Dermis blood vessel endothelial cell (primary cell): ENCODE results near the gene ASMTL. TPM values are rescaled to one million over a fixed set of nuclear protein-coding genes. Genes with fewer than 3 reads are reported as not detected.
A peak's percentile ranks its signal among the peaks of the same experiment; 100 is the strongest.
"Not testable (repeated sequence)": the region's sequence is repeated elsewhere in the genome, so short reads cannot be mapped to it uniquely, and the experiment has no call there.

ENCODE experiments used
- DNase-seq: peaks from one replicate; pipeline ENCODE4 v3.0.0; 2010
- total RNA-seq: library from RNA; depleted of rRNA; stranded (reverse); fragments of >200 nt; gene quantifications from 2 replicates; pipeline ENCODE4 v1.2.3, GENCODE V29; 2014

The ASMTL gene
- total RNA-seq, 1 donor from 2014 or later, result 9.7 TPM

- peak; percentile 90 for DNase-seq
Observed at GRCh38 chrX:1481636-1482529, 29.2 kb upstream of the ASMTL start.

DNA sequence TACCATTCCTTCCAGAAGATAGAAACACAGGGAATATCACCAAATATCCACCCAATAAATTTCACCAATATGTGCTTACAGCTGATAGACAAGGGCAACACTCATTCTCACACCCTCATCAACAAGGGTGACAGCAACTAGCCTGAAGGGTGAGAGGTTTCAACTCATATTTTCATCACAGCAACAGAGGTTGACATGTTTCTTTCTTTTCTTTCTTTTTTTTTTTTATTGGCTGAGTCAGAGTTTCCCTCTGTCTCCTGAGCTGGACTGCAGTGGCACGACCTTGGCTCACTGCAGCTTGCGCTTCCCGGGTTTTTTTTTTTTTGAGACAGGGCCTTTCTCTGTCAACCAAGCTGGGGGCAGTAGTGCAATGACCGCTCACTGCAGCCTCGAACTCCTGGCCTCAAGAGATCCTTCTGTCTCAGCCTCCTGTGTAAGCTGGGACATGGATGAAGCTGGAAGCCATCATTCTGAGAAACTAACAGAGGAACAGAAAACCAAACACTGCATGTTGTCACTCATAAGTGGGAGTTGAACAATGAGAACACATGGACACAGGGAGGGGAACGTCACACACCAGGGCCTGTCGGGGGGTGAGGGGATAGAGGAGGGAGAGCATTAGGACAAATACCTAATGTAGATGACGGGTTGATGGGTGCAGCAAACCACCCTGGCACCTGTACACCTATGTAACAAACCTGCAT is 27.5 kb upstream of the ASMTL start:
- DNase-seq, result peak; percentile 58

GRCh38 chrX:1477801-1478458 is 25.2 kb upstream of the ASMTL start:
- no peak for DNase-seq

DNA sequence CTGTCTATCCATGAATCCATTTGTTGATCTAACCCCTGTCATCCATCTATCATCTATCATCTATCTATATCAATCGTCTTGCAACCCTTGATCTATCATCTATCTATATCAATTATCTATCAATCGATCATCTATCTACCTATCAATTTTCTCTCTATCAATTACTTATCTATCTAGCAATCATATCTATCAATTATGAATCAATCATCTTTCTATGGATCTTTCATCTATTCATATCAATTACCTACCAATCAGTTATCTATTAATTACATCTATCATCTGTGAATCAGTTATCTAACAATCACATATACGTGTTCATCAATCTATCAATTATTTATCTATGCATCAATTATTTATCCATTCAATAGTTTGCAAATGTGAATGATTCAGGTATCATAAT is 24.5 kb upstream of the ASMTL start:
- DNase-seq, result no peak

GRCh38 chrX:1476682-1477081 is 24.0 kb upstream of the ASMTL start:
- no peak for DNase-seq

- DNase-seq, result no peak
Observed at GRCh38 chrX:1475881-1476280, 23.2 kb upstream of the ASMTL start.

- no peak for DNase-seq
Observed at GRCh38 chrX:1475481-1475880, 22.8 kb upstream of the ASMTL start.

DNA sequence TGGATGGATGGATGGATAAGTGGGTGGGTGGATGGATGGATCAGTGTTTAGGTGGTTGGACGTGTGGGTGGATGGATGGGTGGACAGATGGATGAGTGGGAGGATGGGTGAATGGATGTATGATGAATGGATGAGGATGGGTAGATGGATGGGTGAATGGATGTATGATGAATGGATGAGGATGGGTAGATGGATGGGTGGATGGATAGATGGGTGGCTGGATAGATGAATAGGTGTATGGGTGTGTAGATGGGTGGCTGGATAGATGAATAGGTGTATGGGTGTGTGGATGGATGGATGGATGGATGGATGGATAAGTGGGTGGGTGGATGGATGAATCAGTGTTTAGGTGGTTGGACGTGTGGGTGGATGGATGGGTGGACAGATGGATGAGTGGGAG is 21.9 kb upstream of the ASMTL start:
- DNase-seq, result not testable (repeated sequence)

DNA sequence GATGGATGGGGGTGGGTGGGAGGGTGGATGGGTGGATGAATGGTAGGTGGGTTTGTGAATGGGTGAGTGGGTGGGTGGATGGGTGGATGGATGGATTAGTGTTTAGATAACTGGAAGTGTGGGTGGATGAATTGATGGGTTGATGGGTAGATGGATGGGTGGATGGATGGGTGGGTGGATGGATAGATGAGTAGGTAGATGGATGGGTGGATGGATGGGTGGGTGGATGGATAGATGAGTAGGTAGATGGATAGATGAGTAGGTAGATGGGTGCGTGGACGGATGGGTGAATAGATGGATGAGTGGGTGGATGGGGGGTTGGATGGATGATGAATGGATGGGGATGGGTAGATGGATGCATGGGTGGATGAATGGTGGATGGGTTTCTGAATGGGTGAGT is 20.3 kb upstream of the ASMTL start:
- DNase-seq, result no peak

- DNase-seq, result no peak
Observed at GRCh38 chrX:1468250-1468772, 15.6 kb upstream of the ASMTL start.

DNA sequence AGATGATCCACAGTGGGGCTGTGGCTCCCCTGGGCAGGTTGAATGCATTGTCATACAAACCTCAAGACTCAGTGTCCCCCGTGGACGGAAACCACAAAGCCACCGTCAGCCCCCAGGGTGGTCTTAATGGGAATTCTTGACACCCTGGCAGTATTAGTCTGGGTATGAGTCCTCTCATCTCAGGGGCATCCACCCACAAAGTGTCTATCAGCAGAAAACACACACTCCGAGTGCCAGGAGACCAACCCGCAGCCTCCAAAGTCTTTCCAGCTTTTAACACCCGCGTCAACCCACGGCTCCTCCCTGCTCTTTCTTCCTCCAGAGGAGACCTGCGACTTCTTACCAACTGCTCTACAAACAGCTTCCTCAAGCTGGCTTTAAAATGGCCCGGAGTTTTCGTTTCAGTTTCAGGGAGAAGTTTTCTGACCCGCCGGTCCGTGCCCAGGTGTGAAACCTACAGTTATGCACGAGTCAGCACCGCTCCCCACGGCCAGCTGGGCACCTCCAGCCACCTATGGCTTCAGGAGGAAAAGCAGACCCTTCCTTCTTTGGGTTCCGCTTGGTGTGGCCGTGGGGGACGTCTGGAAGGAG is 14.4 kb upstream of the ASMTL start:
- no peak for DNase-seq

GRCh38 chrX:1466232-1466661 is 13.5 kb upstream of the ASMTL start:
- no peak for DNase-seq

DNA sequence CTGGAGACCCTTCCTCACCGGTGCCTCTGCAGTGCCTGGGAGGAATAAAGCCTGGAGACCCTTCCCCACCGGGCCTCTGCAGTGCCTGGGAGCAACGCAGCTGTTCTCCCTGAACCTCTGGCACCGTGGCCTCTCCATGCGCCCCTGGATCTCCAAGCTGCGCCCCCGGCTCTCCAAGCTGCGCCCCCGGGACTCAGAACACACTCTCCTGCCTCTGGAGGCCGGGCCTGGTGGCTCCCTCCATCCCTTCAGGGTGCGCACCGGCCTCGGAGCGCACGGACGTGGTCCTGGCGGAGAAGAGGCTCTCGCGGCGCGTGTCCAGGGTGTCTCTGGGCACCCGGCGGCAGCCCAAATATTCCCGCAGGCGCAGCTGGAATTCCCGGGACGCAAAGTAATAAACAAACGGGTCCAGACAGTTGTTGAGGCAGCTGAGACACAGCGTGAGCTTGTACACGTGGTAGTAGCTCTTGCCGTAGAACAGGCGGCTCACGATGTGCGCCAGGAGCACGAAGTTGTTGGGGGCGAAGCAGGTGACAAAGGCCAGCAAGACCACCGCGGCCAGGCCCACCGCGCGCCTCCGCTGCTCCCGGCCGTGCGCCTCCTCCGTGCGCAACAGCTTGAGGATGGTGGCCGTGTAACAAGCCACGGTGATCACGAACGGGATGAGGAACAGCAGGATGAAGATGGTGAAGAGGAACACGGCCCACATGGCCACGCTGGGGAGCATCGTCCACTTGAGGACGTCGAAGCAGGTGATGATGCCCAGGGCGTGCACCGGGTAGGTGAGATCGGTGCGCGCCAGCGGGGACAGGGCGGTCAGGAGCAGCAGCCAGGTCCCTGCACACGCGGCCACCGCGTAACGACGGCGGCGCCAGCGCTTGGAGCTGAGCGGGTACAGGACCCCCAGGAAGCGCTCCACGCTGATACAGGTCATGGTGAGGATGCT is 12.8 kb upstream of the ASMTL start:
- DNase-seq, result no peak

- DNase-seq, result no peak
Observed at GRCh38 chrX:1464971-1465285, 12.2 kb upstream of the ASMTL start.

- DNase-seq, result no peak
Observed at GRCh38 chrX:1464041-1464970, 11.6 kb upstream of the ASMTL start.

DNA sequence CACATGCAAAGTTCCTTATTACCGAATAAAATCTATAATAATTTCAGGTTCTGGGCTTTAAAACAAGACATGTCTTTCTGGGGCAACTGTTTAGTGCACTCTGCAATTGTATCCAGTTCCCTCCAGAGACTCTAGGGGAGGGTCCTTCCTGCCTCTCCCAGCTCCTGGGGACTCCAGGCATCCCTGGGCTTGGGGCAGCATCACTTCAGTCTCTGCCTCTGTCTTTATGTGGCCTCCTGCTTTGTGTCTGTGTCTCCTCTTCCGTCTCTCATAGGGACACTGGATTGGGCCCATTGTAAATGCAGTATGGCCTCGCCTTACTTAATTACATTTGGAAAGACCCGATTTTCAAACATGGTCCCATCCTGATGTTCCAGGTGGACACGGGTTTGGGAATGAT is 10.9 kb upstream of the ASMTL start:
- no peak for DNase-seq

DNA sequence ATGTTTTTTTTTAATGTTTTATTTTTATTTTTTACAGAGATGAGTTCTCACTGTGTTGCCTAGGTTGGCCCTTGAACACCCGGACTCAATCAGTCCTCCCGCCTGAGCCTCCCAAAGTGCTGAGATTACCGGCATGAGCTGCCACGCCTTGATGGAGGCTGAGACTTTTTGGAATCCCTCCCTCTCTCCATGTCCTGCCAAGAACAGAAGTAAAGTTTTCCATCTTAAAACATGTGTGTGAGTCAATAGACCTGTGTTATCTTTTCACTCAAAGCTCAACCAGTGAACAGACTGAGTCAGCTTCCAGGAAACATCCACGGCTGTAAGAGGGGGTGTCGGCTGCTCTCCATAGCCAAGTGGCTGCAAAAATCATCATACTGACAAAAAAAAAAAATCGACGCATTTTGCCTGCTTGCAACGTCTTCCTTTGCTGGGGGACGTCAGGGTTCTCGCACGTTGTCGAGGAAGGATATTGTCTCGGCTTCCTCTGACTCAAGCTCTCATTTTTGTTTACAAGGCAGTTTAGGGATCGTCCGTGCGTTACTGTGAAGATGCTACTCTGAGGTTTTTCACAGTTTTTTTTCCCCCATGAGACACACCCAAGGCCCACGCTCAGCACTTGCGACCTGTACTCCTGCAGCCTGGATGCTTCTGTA is 10.0 kb upstream of the ASMTL start:
- peak; percentile 90 for DNase-seq

- DNase-seq, result no peak
Observed at GRCh38 chrX:1462110-1462509, 9.4 kb upstream of the ASMTL start.

- no peak for DNase-seq
Observed at GRCh38 chrX:1455948-1456280, 3.2 kb upstream of the ASMTL start.
